H1 (cell line): ENCODE measurements around the gene GPATCH4.

Source experiments
- BACH1 ChIP-seq: IDR thresholded peaks from 2 replicates; pipeline ENCODE4 v1.6.1; 2012; ENCODE audit warnings: low read length, improper control_type of control experiment
- CREB1 ChIP-seq: IDR thresholded peaks from 2 replicates; pipeline ENCODE4 v1.6.1; 2012; ENCODE audit warnings: inconsistent platforms
- EZH2 ChIP-seq: fragments of 200-600 bp; sonication (generic); IDR thresholded peaks from 2 replicates; pipeline ENCODE4 v1.7.1; 2012; ENCODE audit warnings: low read depth, mild to moderate bottlenecking, moderate library complexity, low read length, inconsistent platforms; ENCODE audit not compliant: severe bottlenecking
- HDAC2 ChIP-seq, 2 experiments: fragments of 300-600 bp in 1 of 2; sonication (generic) in 1 of 2; IDR thresholded peaks; 2 replicates each; pipeline ENCODE4 v1.6.1; 2011 to 2012; ENCODE audit warnings: low read depth in 2 of 2, low read length in 2 of 2, mild to moderate bottlenecking in 2 of 2, moderate library complexity in 2 of 2, borderline replicate concordance in 1 of 2, inconsistent platforms in 1 of 2
- HDAC6 ChIP-seq: IDR thresholded peaks from one replicate; pipeline ENCODE4 v1.7.1; 2012; ENCODE audit warnings: low read depth, mild to moderate bottlenecking, inconsistent platforms, low read length, moderate library complexity
- POLR2A ChIP-seq, 2 experiments: IDR thresholded peaks; 1 replicate in 1 of 2; 2 replicates in 1 of 2; pipeline ENCODE4 v1.6.1; 2011; ENCODE audit warnings: low read depth in 2 of 2, low read length in 2 of 2, mild to moderate bottlenecking in 2 of 2; ENCODE audit errors: control extremely low read depth in 1 of 2
- POLR2AphosphoS5 ChIP-seq: IDR thresholded peaks from 2 replicates; pipeline ENCODE4 v1.6.1; 2011; ENCODE audit warnings: low read depth, low read length
- RNF2 ChIP-seq: fragments of 200-900, 300-1000 bp; sonication (generic); IDR thresholded peaks from 2 replicates; pipeline ENCODE4 v1.7.1; 2016; ENCODE audit warnings: borderline replicate concordance, low read depth, mild to moderate bottlenecking, antibody characterized with exemption, low read length; ENCODE audit not compliant: poor library complexity, severe bottlenecking; ENCODE audit errors: missing control alignments
- SIN3A ChIP-seq, 2 experiments: IDR thresholded peaks in 1 of 2; conservative IDR thresholded peaks in 1 of 2; 2 replicates each; pipeline ENCODE4 v1.6.1; 2011 to 2012; ENCODE audit warnings: low read length in 2 of 2, improper control_type of control experiment in 1 of 2, low read depth in 1 of 2, mild to moderate bottlenecking in 1 of 2
- TAF1 ChIP-seq: IDR thresholded peaks from 2 replicates; pipeline ENCODE4 v1.6.1; 2011; ENCODE audit warnings: mild to moderate bottlenecking, low read depth, low read length
- TBP ChIP-seq: IDR thresholded peaks from 2 replicates; pipeline ENCODE4 v1.6.1; 2011; ENCODE audit warnings: low read depth, low read length, improper control_type of control experiment
- YY1 ChIP-seq: IDR thresholded peaks from 2 replicates; pipeline ENCODE4 v1.6.1; 2011; ENCODE audit warnings: low read depth, mild to moderate bottlenecking, low read length
- TF ChIP-seq, protein P1 (sequence below), 3 experiments: IDR thresholded peaks; 1 replicate in 2 of 3; 2 replicates in 1 of 3; pipeline versions ENCODE4 v1.5.1 to v1.6.1; 2011; ENCODE audit warnings: low read length in 3 of 3, mild to moderate bottlenecking in 3 of 3, inconsistent platforms in 2 of 3, low read depth in 1 of 3, moderate library complexity in 1 of 3; ENCODE audit not compliant: insufficient read depth in 1 of 3; ENCODE audit errors: control extremely low read depth in 1 of 3
- TF ChIP-seq, protein P2 (sequence below): IDR thresholded peaks from 2 replicates; pipeline ENCODE4 v1.6.1; 2012; ENCODE audit warnings: inconsistent platforms

- TF ChIP-seq HDAC6 (no peak), RNF2 (no peak), TAF1 (no peak), CREB1 (no peak), EZH2 (no peak), SIN3A (conservative IDR thresholded peaks at IDR 0.05 in 1 of 2, IDR thresholded peaks at IDR 0.05 in 1 of 2; ENCODE audit: low read depth in 1 of 2, low read length in 2 of 2) (no peak), YY1 (no peak), POLR2AphosphoS5 (no peak), HDAC2 (IDR thresholded peaks at IDR 0.05; ENCODE audit: borderline replicate concordance in 1 of 2, low read depth in 2 of 2, low read length in 2 of 2) (no peak), BACH1 (no peak), POLR2A (IDR thresholded peaks at IDR 0.05; ENCODE audit: control extremely low read depth in 1 of 2, low read depth in 2 of 2, low read length in 2 of 2) (no peak), TBP (no peak)
- TF ChIP-seq, protein P1, sequence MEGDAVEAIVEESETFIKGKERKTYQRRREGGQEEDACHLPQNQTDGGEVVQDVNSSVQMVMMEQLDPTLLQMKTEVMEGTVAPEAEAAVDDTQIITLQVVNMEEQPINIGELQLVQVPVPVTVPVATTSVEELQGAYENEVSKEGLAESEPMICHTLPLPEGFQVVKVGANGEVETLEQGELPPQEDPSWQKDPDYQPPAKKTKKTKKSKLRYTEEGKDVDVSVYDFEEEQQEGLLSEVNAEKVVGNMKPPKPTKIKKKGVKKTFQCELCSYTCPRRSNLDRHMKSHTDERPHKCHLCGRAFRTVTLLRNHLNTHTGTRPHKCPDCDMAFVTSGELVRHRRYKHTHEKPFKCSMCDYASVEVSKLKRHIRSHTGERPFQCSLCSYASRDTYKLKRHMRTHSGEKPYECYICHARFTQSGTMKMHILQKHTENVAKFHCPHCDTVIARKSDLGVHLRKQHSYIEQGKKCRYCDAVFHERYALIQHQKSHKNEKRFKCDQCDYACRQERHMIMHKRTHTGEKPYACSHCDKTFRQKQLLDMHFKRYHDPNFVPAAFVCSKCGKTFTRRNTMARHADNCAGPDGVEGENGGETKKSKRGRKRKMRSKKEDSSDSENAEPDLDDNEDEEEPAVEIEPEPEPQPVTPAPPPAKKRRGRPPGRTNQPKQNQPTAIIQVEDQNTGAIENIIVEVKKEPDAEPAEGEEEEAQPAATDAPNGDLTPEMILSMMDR (IDR thresholded peaks at IDR 0.05; ENCODE audit: control extremely low read depth in 1 of 3, insufficient read depth in 1 of 3, low read depth in 1 of 3, low read length in 3 of 3) = no peak
- TF ChIP-seq, protein P2, sequence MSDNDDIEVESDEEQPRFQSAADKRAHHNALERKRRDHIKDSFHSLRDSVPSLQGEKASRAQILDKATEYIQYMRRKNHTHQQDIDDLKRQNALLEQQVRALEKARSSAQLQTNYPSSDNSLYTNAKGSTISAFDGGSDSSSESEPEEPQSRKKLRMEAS = no peak
Observed at GRCh38 chr1:156616463-156616862, 15.2 kb upstream of the GPATCH4 start.
